Dedifferentiated amniotic fluid mesenchymal stem cell (primary cell): ENCODE data around the gene FAM25G.
"Not testable (repeated sequence)": the region's sequence is repeated elsewhere in the genome, so short reads cannot be mapped to it uniquely, and the experiment has no call there.

Experiments
- DNase-seq: peaks from one replicate; pipeline ENCODE4 v3.0.0-alpha.2; 2016; ENCODE audit errors: extremely low spot score

Gene FAM25G

DNA sequence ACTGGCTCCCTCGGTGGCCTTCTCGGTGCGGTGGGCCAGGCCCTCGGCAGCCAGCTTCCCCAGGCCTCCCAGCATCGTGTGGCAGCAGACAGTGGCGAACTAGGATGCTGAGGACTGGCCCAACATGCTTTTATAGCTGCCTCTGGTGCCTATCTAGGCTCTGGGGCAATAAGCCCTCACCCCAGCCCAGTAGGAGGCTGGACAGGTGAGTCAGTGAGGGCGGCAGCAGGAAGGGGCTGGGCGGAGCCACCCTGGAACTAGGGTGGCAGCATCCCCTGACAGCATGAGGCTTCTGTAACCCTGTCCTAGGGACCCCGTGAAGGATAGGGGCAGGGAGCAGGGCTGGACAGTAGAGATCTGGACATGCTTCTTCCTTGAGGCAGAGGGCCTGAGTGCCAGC, at the start of gene FAM25G:
FAM25G (minus strand) TSS at position 101 of the 400 bp plus-strand sequence; CDS start at position 75, 26 bp downstream.
- DNase-seq: not testable (repeated sequence)

DNA sequence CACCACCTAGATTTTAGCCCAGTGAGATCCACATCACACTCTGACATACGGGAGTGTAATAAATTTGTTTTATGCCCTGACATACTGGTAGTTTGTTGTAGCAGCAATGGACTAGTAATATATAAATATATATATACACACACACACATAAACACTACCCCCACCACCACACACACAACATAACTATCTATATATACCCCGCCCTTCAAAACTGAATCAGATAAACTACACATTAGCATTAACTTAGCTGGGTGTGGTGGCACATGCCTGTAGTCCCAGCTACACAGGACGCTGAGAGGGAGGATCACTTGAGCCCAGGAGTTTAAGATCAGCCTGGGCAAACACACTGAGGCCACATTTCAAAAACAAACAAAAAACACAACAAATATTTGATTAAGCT, 44.9 kb upstream of the FAM25G start:
- DNase-seq: not testable (repeated sequence)

DNA sequence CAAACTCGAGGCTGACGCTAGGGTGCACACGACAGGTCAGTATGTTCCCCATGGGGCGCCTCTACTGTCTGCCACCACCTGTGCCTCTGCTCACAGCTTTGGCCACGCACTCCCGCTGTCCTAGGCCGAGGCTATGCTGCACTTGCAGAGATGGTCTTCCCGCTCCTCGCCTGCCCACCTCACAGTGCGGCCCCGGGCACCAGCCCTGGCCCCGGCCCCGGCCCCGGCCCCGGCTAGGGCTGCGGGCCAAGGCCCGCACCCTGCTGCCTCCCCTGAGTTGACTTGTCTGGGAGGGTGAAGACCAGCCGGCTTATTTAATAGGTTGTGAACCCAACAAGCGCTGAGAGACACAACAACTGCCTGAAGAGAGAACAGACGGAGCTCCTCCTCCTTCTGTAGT, 32.0 kb upstream of the FAM25G start, which contains the start of gene AGAP9:
AGAP9 (minus strand) TSS at position 164 of the 400 bp plus-strand sequence; CDS start at position 52, 112 bp downstream.
- DNase-seq: not testable (repeated sequence)

DNA sequence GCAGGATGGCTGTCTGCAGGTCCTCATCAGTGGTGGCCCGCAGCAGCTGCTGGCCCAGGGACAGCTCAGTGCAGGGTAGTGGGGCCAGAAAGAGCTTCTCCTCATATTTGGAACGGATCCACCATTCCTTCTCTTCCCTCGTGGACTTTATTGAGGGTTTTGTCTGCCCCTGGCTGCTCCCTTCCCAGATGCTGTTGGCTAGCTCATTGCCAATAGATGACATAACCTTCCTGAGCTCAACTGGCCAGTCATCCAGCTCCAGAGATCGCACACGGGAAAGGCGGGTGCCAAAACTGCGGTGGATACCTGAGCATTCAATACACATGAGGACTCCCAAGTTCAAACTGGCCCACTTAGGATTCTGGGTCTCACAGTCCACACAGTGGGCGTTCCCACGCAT, 10.8 kb upstream of the FAM25G start:
- DNase-seq: not testable (repeated sequence)

DNA sequence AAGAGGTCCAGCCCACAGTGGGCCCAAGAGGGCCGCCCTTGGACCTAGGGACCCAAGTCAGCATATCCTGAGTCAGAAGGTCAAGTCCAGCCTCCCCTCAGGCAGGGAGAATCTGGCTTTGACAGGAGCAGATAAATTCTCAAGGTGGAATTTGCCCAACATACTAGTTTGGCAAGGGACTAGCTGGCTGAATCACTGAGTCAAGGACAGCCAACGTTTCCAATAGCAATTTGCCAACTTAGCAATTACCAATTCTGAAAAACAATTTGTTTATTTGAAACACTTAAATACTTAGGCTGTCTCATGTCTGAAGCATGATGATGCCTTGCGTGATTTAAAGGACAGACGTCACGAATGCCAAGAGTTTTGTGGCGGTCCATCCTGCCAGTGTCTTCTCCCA, 2.7 kb upstream of the FAM25G start:
- not testable (repeated sequence) for DNase-seq

DNA sequence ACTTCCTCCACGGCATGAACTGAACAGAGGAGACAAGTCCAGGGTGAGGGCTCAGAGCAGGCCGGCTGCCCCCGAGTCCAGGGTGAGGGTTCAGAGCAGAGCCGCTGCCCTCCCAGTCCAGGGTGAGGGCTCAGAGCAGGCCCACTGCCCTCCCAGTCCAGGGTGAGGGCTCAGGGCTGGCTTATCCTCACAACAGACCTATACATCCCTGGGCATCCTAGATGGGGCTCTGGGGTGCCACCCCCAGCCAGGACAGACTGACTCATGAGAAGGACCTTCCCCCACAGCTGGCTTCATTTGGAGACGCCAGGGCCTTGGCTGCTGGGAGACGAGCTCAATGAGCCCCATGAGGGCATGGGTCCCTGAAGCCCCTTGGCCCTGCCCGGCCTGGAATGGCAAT, 1.9 kb downstream of the FAM25G start:
- DNase-seq: not testable (repeated sequence)

DNA sequence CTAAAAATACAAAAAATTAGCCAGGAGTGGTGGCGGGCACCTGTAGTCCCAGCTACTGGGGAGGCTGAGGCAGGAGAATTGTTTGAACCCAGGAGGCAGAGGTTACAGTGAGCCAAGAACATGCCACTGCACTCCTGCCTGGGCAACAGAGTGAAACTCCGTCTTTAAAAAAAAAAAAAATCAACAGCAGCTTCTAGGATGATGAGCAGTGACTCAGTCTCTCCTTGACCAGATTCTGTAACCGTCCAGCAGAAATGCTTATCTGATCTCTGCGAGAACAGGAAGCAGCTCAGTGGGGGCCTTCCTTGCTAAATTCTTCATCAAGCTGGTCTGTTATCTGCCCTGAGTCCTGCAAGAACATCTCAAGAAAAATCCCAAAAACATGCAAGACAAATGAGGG, 5.6 kb downstream of the FAM25G start:
- DNase-seq: peak; percentile 14

DNA sequence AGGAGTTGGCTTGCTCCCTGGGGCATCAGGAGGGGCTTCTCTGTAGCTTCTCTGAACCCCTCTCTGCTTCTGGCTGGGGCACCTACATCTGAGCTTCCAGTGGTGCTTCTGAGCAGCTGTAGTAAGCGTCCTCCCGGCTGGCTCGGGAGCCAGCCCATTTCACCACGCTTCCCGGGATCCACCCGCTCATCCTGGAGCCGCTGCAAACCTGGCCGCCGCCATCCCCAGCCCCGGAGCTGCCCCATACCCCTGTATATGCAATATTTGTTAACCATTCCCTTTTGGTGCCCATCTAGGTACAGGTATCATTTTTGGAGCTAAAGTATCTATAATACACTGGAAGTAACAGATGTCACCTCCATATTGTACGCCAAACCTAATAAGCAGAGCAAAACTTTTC, 6.7 kb downstream of the FAM25G start:
- DNase-seq: not testable (repeated sequence)

DNA sequence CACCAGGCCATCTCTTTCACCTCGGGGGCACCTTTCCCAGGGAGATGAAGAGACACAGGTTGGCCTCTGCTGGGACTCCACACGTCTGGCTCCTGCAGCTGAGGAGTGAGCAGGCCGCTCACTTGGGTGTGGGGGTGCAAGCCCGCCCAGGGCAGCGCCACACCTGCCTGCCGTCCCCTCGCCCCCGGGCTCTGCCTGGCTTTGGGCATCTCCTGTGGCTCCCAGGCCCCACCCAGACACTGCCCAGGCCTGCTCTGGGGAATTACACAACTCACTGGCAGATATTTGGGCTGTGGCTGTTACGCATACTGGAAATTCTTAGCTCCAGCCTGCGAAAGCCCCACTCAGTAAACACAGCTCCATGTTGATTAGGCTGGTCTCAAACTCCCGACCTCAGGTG, 7.6 kb downstream of the FAM25G start, which contains the start of gene ANXA8:
ANXA8 (minus strand) TSS at position 193 of the 400 bp plus-strand sequence; CDS start at position 11, 182 bp downstream.
- DNase-seq: not testable (repeated sequence)

DNA sequence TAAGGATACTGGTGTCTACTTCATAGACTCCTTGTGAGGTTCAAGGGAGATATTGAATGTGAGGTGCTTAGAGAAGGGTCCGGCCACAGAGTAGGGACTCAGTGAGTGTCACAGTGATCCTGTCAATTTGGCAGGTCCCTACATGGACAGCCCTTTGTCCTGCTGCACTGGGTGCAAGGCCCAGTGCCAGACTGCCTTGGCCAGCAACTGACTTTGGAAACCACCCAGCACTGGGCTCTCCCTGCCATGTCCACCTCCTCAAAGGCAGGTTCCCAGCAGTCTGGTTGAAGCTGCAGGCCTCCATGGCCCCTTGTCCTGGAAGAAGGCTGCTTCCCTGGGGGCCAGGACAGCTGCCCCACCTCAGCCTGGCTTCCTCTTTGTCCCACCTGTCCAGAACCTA, 9.1 kb downstream of the FAM25G start:
- not testable (repeated sequence) for DNase-seq

DNA sequence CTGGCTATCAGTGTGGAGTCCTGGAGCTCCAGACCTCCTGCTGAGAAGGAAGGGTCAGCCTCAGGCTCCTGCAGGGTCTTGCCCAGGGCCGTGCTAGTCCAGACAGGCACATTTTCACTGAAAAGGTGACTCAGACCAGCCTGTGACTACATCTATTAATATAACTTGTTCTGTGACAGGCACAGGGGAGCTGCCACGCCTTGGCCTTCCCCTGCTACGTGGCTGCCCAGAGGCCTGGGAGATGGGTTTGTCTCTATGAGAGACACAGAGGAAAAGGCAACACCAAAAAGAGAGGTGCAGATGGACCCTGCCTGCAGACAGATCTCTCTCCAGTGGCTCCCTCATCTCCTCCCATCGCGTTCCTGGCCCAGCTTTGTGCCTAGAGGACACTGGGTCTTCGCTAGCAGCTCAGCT, 9.7 kb downstream of the FAM25G start:
- not testable (repeated sequence) for DNase-seq

DNA sequence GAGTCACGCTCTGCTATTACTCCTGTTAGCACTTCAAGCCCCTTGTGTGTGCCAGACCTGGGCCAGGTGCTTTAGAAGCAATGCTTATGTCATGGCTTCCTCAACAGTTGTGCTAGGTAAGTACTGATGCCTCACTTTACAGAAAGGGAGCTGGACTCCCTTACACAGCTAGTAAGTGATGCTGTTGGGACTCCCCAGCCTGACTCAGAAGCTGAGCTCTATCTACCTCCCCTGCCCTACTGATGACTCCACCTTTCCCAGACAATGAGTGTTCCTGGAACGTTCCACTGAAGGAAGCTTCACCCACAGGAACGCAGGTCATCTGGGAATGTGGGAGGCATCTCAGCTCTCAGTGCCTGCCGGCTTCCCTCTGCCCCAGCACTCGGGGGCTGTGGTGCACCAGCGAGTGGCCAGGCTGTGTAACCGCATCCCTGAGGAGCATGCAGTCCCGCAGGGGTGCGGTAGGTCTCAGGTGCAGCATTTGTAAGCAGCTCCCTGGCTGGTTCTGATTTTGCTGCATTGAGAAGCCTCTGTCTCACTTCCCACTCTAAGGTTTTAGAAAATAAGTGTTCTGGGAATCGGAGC, 10.2 kb downstream of the FAM25G start:
- DNase-seq: not testable (repeated sequence)

DNA sequence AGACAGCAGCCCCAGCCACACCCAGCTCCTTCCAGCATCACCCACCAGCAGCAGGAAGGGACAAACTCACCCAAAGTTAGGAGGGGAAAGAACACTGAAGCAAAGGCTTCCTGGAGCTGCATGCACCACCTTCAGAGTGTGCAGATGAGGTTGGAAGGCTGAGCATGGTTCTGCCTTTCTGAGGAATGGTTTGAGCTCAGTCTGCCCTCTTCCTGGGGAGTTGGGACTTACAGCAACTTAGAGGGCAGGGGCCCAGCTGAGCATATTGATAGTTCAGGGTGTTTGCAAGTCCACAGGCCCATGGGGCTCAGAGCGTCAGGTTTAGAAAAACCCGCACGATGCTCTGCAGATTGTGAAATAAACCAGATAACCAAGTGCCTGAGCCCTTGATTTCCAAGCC, 11.4 kb downstream of the FAM25G start:
- DNase-seq: not testable (repeated sequence)

DNA sequence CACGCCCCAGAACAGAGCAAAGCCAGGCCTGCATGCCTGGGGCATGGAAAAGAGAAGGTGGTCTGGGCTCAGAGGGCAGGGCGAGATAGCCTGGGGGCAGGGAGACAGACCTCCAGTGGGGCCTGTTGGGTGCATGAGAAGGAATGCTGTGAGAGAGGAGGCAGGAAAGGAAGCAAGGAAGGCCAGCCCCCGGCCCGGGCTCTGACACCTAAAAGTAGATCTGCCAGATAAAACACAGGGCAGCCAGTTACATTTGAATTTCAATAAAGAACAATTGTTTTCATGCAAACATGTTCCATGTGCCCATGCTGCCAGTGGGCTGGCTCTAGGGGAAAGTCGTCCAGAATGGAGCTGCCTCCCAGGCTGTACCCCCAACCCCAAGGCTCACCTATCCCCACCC, 13.4 kb downstream of the FAM25G start:
- not testable (repeated sequence) for DNase-seq

DNA sequence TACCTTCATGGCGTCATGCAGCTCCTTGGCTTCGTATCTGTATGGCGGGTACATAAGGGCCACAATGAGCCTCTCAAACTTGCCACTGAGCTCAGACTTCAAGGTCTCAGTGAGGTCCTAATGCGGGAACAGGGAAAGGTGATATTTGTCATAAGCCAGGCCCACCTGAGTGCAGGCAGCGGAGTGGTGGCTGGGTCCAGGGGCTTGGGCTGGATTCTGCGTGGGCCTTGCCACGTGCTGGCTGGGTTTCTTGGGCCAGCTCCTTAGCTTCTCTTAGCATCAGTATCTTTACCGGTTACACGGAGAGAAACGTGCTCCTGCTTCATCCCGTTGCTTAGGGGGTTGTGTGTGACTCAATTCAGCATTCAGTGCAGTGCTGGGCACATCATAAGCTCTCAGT, 14.4 kb downstream of the FAM25G start:
- not testable (repeated sequence) for DNase-seq

DNA sequence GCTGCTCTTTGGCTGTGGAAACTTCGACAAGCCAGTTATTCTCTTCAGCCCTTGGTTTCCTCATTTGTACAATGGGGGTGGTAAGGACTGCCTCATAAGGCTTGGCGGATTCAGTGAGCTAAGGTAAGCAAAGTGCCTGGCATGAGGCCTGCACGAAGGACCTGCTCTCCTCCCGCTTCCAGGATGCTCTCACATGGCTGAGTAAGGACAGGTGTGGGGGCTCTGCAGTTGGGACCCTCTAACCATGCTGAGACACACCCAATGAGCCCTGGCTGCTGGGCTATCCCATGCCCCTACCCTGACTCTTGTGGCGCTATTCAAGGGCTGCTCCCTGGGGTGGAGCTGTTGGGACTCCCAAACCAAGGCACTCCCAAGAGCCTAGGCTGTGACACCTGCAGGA, 16.4 kb downstream of the FAM25G start:
- DNase-seq: not testable (repeated sequence)

DNA sequence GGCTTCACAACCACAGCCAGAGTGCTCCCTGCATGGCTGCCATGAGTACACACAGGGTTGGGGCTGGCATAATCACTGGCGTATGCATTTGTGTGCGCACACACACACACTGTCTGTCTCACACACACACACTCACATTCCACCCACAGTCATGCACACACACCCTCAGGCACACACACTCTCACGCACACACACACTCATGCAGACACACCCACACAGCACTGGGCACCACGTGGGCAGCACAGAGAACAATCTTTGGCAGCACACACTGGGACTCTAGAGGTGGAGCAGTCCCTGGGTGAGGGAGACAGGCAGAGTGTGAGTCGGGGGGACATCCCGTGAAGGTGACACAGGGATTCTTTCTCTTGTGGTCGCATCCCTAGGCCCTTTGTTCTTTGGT, 18.0 kb downstream of the FAM25G start:
- not testable (repeated sequence) for DNase-seq

DNA sequence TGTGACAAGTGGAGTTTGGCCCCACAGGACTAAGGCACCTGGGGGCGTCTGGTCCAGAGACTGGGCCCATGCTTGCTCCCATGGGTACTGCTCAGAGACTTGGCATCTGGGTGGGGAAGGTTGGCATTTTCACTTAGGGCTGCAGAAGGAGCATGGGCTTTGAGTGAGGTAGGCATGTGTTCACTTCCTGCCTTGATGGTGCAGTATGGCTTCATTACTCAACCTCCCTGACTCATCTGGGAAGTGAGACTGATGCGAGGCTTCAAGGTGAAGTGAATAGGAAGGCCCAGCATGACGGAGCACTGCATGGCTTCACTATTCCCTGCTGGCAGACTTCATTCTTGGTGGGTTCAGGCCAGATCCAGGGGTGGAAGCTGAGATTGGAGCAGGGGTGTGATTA, 18.9 kb downstream of the FAM25G start:
- not testable (repeated sequence) for DNase-seq

DNA sequence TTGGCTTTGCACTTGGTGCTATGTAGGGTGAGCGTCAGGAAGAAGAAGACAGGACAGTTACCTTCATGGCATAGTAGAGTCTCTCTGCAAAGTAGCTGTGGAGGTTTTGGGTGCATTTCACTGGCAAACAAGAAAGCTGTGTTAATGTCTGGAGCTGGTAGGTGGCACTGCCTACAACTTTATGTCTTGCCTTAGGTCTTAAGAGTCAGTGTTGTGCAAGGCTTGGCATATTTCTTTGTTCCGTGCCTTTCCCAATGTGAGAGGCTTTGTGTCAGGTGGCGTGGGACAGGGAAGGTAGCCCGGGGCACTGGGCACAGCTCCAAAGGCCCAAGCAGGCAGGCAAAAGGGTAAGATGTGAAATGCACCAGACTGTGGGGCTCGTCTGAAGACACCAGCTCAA, 19.4 kb downstream of the FAM25G start:
- DNase-seq: not testable (repeated sequence)

DNA sequence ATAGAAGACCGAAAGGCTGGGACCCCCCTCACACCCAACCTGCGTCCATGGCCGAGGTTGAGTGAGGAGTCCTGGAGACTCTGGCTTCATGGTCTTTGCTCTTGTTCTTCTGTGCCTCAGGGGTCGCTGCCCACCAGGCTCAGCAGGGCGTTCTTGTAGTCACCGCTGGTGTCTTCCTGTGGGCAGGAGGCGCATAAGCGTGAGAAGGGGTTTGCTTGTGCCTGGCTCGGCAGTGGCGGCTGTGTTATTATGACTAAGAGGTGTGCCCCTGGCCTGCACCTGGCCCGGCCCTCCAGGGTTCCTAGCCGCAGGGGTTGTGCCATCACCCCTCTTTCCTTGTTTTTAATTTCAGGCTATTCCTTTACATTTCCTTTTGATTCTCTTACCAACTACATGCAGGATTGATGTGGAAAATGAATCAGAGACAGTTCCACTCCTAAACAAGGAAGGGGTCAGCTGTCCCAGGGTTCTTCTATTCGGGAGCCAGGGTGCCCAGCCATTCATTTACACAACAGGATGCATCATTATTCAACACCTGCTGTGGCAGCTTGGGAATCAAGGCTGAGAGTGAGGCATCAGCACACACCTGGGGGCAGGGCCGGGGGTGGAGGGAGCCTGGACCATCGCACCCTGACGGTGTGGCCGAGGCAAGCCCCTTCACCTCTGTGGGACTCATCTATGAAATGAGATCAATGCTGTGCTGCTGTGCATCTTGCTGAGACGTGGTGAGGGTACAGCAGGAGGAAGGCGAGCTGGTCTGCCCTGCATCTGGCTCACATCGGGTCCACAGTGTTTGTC, 22.6 kb downstream of the FAM25G start:
- not testable (repeated sequence) for DNase-seq

DNA sequence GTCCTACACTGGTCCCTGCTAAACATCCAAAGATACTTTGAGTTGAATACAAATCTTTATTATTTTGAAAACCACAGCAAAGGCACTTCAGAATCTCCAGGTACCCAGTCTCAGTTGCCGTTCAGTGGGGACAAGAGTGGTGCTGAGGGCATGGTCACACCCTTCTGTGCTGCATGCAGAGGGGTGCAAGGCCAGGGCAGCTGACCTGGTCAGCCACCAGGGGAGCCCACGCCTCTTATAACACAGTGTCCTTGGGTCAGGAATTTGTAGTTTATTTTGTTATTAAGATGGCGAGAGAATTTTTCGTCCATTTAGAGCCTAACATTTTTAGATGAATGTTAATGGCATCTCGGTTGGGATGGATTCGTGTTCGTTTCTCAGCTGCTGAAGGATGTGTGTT, 23.5 kb downstream of the FAM25G start:
- DNase-seq: not testable (repeated sequence)

DNA sequence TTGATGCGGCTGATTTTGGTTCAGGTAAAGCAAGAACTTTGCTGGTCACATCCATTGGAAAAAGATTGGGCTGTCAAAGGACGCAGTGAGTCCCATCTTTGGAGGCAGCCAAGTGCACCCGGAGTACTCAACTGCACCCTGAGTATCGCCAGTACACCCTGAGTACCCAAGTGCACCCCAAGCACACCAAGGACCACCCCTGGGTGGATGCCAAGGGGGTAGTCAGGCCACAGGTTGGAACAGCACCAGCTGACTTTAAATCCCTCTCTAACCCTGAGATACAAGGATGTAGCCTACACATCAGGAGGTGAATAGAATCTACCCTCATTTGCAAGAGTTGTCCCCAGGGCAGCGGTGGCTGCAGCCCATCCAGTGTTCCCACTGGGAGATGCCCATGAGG, 24.0 kb downstream of the FAM25G start:
- not testable (repeated sequence) for DNase-seq
